Heart left ventricle (tissue), 13 donors: Measurements from ENCODE around the gene LRRC37A2.
"Not testable (repeated sequence)": the region's sequence is repeated elsewhere in the genome, so short reads cannot be mapped to it uniquely, and the experiment has no call there.

Source experiments
- CTCF ChIP-seq, 12 donors: fragments of 200-600 bp; sonication (generic) in 4 of 12; IDR thresholded peaks; one replicate each; pipeline versions ENCODE4 v1.5.0 to v1.8.0; 2018 to 2022; ENCODE audit warnings: antibody characterized with exemption in 12 of 12, mild to moderate bottlenecking in 5 of 12
- POLR2A ChIP-seq, 2 donors: fragments of 450-650 bp; IDR thresholded peaks; one replicate each; pipeline ENCODE4 v1.6.1; 2017; ENCODE audit warnings: antibody characterized with exemption in 2 of 2, mild to moderate bottlenecking in 2 of 2, moderate library complexity in 2 of 2
- donor health status: ischemic (EF 13 %, LVEDD 7.1; RV severe dilation, severe dysfunction).
- donor health status: DM: no; HTN: yes; CAD: no.
- donor health status: DM: no; HTN: no; CAD: no.
- donor health status: ischemic (EF 25% LVEDD 6.9; RV normal size, moderate dysfunction).
- donor health status: ischemic (EF 25% LVEDD 5.7; RV mildly dilated, moderate dysfunction).
- donor health status: ischemic (EF 35%, LVEDD 5.7; RV mildly dilated, moderate dysfunction).
- donor health status: nonischemic (EF 11% LVEDD 7.7; RV severe dilation, severe dysfunction).
- donor health status: DM: yes; HTN: yes; CAD: no.
- donor health status: PGD.
- donor health status: ischemic (EF 29% LVEDD 5.4; RV normal size, mild dysfunction).
- donor health status: nonischemic (EF 23%, LVEDD 6.1; RV moderate dilation, normal function).

- TF ChIP-seq CTCF, POLR2A (IDR thresholded peaks at IDR 0.05): not testable (repeated sequence)
Observed at GRCh38 chr17:46475583-46475982, 36.7 kb upstream of the LRRC37A2 start.
